ENCODE data around the gene RBM6.

RBM6 gene

GRCh38 chr3:50010959-50011358 lies 71.0 kb downstream of the RBM6 start:
- POLR2A ChIA-PET, result no interaction called here
- Histone ChIP-seq H3K36me3 (ENCODE audit: control insufficient read depth in 2 of 2, insufficient read depth in 1 of 2, low read length in 2 of 2) (peaks cover 5 to 18% of the 10 kb centered on the region in 2 experiments; a peak in 2 of 3 replicates), H3K4me1 (ENCODE audit: control insufficient read depth, insufficient read depth, low read length) (no peaks in the 10 kb centered on the region), H3K27ac (ENCODE audit: extremely low read depth, low read depth, low read length) (no peak overlapping the region), H3K9me3 (ENCODE audit: control insufficient read depth, insufficient read depth, low read depth, low read length) (no peaks in the 10 kb centered on the region), H3K4me3 (ENCODE audit: low read depth, low read length) (no peak overlapping the region)
- 0 out of 2 replicates have a peak, but pooled peaks have one; percentile 23 for TF ChIP-seq ZNF362 (tag by site-specific recombination; IDR thresholded peaks at IDR 0.05)
- no peak for TF ChIP-seq ZNF26 (tag by site-specific recombination; IDR thresholded peaks at IDR 0.05)
- TF ChIP-seq KLF8 (tag by site-specific recombination; IDR thresholded peaks at IDR 0.05), result no peak
- CTCF ChIA-PET, result no interaction called here

GRCh38 chr3:50015918-50016317 lies 76.0 kb downstream of the RBM6 start:
- Histone ChIP-seq H3K27ac (ENCODE audit: extremely low read depth, low read depth, low read length) (no peak overlapping the region), H3K9me3 (ENCODE audit: control insufficient read depth, insufficient read depth, low read depth, low read length) (no peaks in the 10 kb centered on the region), H3K4me3 (ENCODE audit: low read depth, low read length) (no peak overlapping the region), H3K36me3 (ENCODE audit: control insufficient read depth in 2 of 2, insufficient read depth in 1 of 2, low read length in 2 of 2) (peaks cover 7 to 37% of the 10 kb centered on the region in 2 experiments; a peak in 2 of 3 replicates), H3K4me1 (ENCODE audit: control insufficient read depth, insufficient read depth, low read length) (no peaks in the 10 kb centered on the region)
- POLR2A ChIA-PET, result interaction anchor here (0.6 to 0.7 kb wide), 2 partner anchors 98 to 467 kb away, joined by 3 to 6 read pairs; no protein-coding TSS in a partner anchor
- CTCF ChIA-PET, result interaction anchor here (1.1 kb wide), 1 partner anchor 10 kb away, joined by 4 read pairs; no protein-coding TSS in a partner anchor
- TF ChIP-seq MZF1 (tag by site-specific recombination; IDR thresholded peaks at IDR 0.05; ENCODE audit: borderline replicate concordance), result no peak
- peak; percentile 32; the same call in 1 of the 2 replicates for TF ChIP-seq ZFHX2 (tag by site-specific recombination; conservative IDR thresholded peaks at IDR 0.05)
- TF ChIP-seq EGR2 (tag by site-specific recombination; IDR thresholded peaks at IDR 0.05; ENCODE audit: low read depth), result peak; percentile 50; the same call in 1 of the 2 replicates

GRCh38 chr3:50028346-50028745 lies 88.4 kb downstream of the RBM6 start:
- Histone ChIP-seq H3K36me3 (ENCODE audit: control insufficient read depth in 2 of 2, insufficient read depth in 1 of 2, low read length in 2 of 2) (peaks cover 0 to 10% of the 10 kb centered on the region in 2 experiments; a peak in 2 of 3 replicates), H3K4me3 (ENCODE audit: low read depth, low read length) (no peak overlapping the region), H3K9me3 (ENCODE audit: control insufficient read depth, insufficient read depth, low read depth, low read length) (no peaks in the 10 kb centered on the region), H3K4me1 (ENCODE audit: control insufficient read depth, insufficient read depth, low read length) (no peaks in the 10 kb centered on the region), H3K27ac (ENCODE audit: extremely low read depth, low read depth, low read length) (no peak overlapping the region)
- CTCF ChIA-PET, result no interaction called here
- POLR2A ChIA-PET, result interaction anchor here (0.6 kb wide), 1 partner anchor 57 kb away, joined by 5 read pairs; no protein-coding TSS in a partner anchor
- TF ChIP-seq ZNF488 (tag by site-specific recombination; IDR thresholded peaks at IDR 0.05) (no peak), ZNF112 (tag by site-specific recombination; IDR thresholded peaks at IDR 0.05) (no peak), PBX3 (CRISPR knock-in tag; IDR thresholded peaks at IDR 0.05) (no peak), ZNF658 (tag by site-specific recombination; IDR thresholded peaks at IDR 0.05) (no peak), ZBTB48 (tag by site-specific recombination; IDR thresholded peaks at IDR 0.05) (no peak), ZNF274 (IDR thresholded peaks at IDR 0.05; ENCODE audit: low read length) (no peak), ZNF274 (tag by site-specific recombination; IDR thresholded peaks at IDR 0.05; ENCODE audit: borderline replicate concordance) (no peak), ZNF670 (tag by site-specific recombination; IDR thresholded peaks at IDR 0.05; ENCODE audit: low read depth) (no peak), ZNF175 (tag by site-specific recombination; IDR thresholded peaks at IDR 0.05) (no peak), INSM2 (tag by site-specific recombination; IDR thresholded peaks at IDR 0.05) (no peak), ZNF830 (tag by site-specific recombination; IDR thresholded peaks at IDR 0.05; ENCODE audit: low read depth) (no peak), ZNF280D (tag by site-specific recombination; IDR thresholded peaks at IDR 0.05) (no peak), HOXA7 (CRISPR knock-in tag; IDR thresholded peaks at IDR 0.05; ENCODE audit: borderline replicate concordance) (no peak), ZNF629 (tag by site-specific recombination; IDR thresholded peaks at IDR 0.05) (no peak), SALL2 (tag by site-specific recombination; IDR thresholded peaks at IDR 0.05; ENCODE audit: borderline replicate concordance) (no peak), ZNF146 (tag by site-specific recombination; IDR thresholded peaks at IDR 0.05) (no peak), YY2 (tag by site-specific recombination; IDR thresholded peaks at IDR 0.05) (no peak)

Measured in HEK293 (cell line).